ENCODE measurements around the gene KIF21A. TPM values are rescaled to one million over a fixed set of nuclear protein-coding genes. Genes with fewer than 3 reads are reported as not detected.

Gene KIF21A
- total and polyA plus RNA-seq, 2 donors (not counting 3 experiments of a cell fraction or from before 2014, with no cell fraction given): 1.8 to 10.1 TPM

DNA sequence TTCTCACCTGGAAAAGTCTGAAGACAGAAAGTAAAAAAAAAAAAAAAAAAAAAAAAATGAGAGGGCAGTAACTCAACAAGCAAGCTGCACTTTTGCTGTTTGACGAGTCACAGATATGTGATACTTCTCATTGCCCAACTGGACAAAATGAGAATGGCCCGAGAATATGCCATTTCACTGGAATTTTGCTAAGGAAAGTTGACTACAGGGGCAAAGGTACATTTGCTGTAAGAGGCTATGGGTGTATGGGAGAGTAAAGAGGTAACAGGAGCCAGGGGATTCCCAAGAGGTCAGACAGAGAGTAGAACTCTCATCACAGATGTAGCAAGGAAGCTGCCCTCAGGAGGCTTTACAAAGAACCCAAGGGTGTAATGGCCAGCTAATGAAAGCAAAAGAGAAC is 22.9 kb downstream of the KIF21A start:
- no TSS peak for BruUV-seq (replicated peaks)

More for the DNA sequence above, 22.9 kb downstream of the KIF21A start:
- H3K27me3 ChIP-seq (ENCODE audit: control insufficient read depth in 2 of 2, insufficient read depth in 2 of 2, low read length in 2 of 2): no peaks in the 10 kb centered on the region
- POLR2A ChIA-PET: no interaction called here
- no peak overlapping the region for H2AFZ ChIP-seq (ENCODE audit: low read depth, low read length)
- H3K4me1 ChIP-seq (ENCODE audit: control insufficient read depth, extremely low read depth, insufficient read depth, low read length): no peaks in the 10 kb centered on the region
- CTCF ChIA-PET: no interaction called here
- TF ChIP-seq GATA2 (IDR thresholded peaks at IDR 0.05; ENCODE audit: insufficient read depth, insufficient read length, low read depth, low read length): no peak
- no peak for TF ChIP-seq CTCF (IDR thresholded peaks at IDR 0.05; ENCODE audit: extremely low read depth in 1 of 2, insufficient read depth in 1 of 2, low read depth in 1 of 2, low read length in 2 of 2)
- TF ChIP-seq FOS (IDR thresholded peaks at IDR 0.05; ENCODE audit: borderline replicate concordance, insufficient read depth, low read length): no peak
- TF ChIP-seq POLR2A (IDR thresholded peaks at IDR 0.05; ENCODE audit: low read depth, low read length): no peak
- TF ChIP-seq, protein P1, sequence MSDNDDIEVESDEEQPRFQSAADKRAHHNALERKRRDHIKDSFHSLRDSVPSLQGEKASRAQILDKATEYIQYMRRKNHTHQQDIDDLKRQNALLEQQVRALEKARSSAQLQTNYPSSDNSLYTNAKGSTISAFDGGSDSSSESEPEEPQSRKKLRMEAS (IDR thresholded peaks at IDR 0.05; ENCODE audit: insufficient read depth, insufficient read length): no peak
- no peak for TF ChIP-seq JUN (IDR thresholded peaks at IDR 0.05; ENCODE audit: borderline replicate concordance, insufficient read depth, insufficient read length, low read depth)
- no peak for TF ChIP-seq POLR2AphosphoS5 (IDR thresholded peaks at IDR 0.05; ENCODE audit: insufficient read depth, low read depth, low read length)
- TF ChIP-seq EZH2 (IDR thresholded peaks at IDR 0.05; ENCODE audit: borderline replicate concordance, low read depth, low read length, severe bottlenecking): no peak
- TF ChIP-seq MYC (IDR thresholded peaks at IDR 0.05; ENCODE audit: low read depth, low read length): no peak
- H3K9ac ChIP-seq (replicated peaks; ENCODE audit: extremely low read depth, insufficient read depth, low read length): no peak overlapping the region
- no peak for DNase-seq (ENCODE audit: low read depth, low spot score)
- no peak for FAIRE-seq
- no peaks in the 10 kb centered on the region for H3K9me1 ChIP-seq (replicated peaks; ENCODE audit: control insufficient read depth, extremely low read depth, insufficient read depth, low read length)
- H3K36me3 ChIP-seq (ENCODE audit: control insufficient read depth in 2 of 2, extremely low read depth in 1 of 2, insufficient read depth in 2 of 2, low read length in 2 of 2): no peaks in the 10 kb centered on the region
- no peak overlapping the region for H3K4me2 ChIP-seq (ENCODE audit: insufficient read depth, low read length)
- peaks cover 2% of the 10 kb centered on the region for H3K79me2 ChIP-seq (ENCODE audit: control insufficient read depth, insufficient read depth, low read length)
- intact Hi-C loops (cut with micrococcal nuclease): no loop called here
- no peak overlapping the region for H3K27ac ChIP-seq (ENCODE audit: insufficient read depth, low read depth, low read length)
- no peak overlapping the region for H3K4me3 ChIP-seq (replicated peaks in 1 of 3; ENCODE audit: insufficient read depth in 1 of 3, low read depth in 1 of 3, low read length in 3 of 3)
- dilution Hi-C loops (cut with MboI; ENCODE audit: extremely low pct_ligation_motif_present, low sequenced_read_pairs): no loop called here
- no peaks in the 10 kb centered on the region for H4K20me1 ChIP-seq (replicated peaks; ENCODE audit: control insufficient read depth, extremely low read depth, insufficient read depth, low read length)
- no peaks in the 10 kb centered on the region for H3K9me3 ChIP-seq (replicated peaks; ENCODE audit: control insufficient read depth, insufficient read depth, low read length)

Measured in endothelial cell of umbilical vein (primary cell).